Posterior cingulate gyrus (tissue), 11 donors: Measurements from ENCODE around the gene RNF38.
A peak's percentile ranks its signal among the peaks of the same experiment; 100 is the strongest.
"Not testable (repeated sequence)": the region's sequence is repeated elsewhere in the genome, so short reads cannot be mapped to it uniquely, and the experiment has no call there.

ENCODE experiments used
- DNase-seq, 10 donors: peaks; one replicate each; pipeline versions ENCODE4 v3.0.0 to v3.0.0-alpha.2; 2020 to 2021; ENCODE audit warnings: mixed read lengths in 3 of 10
- intact Hi-C: fragments of 100-400 bp; cut with DNase I; formaldehyde crosslinking; loops from one replicate; pipeline ENCODE4 v1.15.1; 2023

Gene RNF38

DNA sequence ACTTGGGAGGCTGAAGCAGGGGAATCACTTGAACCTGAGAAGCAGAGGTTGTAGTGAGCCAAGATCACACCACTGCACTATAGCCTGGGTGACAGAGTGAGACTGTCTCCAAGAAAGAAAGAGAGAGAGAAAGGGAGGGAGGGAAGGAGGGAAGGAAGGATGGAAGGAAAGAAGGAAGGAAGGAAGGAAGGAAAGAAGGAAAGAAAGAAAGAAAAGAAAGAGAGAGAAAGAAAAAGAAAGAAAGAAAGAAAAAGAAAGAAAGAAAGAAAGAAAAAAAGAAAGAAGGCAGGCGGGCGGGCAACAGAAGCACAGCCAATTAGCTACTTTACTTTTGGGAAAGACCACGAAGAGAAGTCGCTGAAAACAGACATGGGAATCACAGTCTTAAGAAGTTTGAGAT lies 9.0 kb upstream of the RNF38 start:
- intact Hi-C loops, DNase-seq: not testable (repeated sequence)

DNA sequence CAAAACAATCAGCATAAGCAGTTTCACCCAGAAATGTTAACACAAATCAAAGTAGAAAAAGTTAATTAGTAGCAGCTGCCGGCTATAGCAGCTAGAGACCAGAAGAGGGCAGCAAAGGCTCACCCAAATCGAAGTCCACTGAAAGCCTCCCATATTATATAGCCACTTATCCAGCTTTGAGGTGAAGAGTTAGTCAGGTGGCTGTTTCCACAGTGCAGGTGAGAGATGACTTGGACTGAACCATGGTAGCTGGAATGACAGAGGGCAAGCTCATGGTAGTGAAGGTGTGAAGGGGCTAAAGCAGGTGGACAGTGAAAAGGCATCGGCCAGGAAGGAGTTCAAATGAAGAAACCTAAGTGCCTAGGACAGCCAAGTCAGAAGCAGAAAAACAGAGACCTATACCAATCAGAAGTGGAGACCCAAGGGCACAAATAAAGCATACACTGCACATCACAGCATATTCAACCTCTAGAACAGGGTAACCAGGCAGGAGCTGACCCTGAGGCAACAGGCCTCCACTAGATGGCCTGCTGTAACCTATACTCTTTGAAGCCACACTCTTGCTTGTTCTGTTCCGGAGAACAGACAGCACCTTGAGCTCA lies 7.2 kb upstream of the RNF38 start:
- intact Hi-C loops: loop anchor here (1.0 kb wide), 2 partner anchors 43 to 148 kb away; no protein-coding TSS in a partner anchor
- peak in 7 of 10 donors; percentile 36 to 92 (median 55) for DNase-seq

DNA sequence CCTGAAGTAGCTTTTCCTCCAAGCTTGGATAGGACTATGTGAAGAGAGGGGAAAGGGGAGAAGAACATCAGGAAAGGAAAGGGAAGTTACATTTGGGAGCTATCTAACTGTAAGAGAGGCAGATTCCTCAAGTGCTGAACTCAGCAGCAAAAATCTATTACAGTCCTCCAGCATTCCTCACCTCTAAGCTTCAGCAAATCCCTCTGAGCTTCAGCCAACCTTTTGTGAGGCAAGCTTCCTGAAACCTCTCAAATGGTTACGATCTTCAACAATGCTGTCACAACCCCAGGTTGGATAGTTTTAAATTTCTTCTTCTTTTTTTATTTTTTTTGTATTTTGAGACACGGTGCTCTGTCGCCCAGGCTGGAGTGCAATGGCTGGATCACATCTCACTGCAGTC lies 2.5 kb upstream of the RNF38 start:
- intact Hi-C loops: no loop called here
- no peak for DNase-seq

DNA sequence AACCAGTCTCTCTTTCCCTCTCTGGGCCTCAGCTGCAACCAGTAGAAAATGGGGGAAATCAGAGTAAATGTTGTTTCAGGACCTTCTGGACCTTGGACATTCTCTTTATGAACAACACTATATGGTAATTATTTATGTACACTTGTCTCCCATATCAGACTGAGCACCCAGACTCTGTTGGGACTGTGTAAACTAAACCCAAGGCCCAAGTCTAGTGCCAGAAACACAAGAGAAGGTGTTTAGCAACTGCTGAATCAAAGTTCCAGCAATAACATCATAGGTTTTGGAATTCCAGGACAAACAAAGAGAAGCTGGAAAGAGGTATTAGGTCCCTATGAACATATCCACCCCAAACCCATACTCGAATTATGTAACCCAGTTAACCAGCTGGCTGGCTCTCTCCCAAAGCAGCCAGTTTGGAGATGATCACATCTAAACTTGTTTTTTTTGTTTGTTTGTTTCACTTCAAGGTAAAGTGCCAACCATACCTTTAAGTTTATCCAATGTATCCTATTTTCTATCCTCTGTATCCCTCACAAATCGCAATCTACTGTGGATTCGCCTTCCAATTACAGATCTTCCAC lies 1.9 kb upstream of the RNF38 start:
- intact Hi-C loops: no loop called here
- DNase-seq: no peak

DNA sequence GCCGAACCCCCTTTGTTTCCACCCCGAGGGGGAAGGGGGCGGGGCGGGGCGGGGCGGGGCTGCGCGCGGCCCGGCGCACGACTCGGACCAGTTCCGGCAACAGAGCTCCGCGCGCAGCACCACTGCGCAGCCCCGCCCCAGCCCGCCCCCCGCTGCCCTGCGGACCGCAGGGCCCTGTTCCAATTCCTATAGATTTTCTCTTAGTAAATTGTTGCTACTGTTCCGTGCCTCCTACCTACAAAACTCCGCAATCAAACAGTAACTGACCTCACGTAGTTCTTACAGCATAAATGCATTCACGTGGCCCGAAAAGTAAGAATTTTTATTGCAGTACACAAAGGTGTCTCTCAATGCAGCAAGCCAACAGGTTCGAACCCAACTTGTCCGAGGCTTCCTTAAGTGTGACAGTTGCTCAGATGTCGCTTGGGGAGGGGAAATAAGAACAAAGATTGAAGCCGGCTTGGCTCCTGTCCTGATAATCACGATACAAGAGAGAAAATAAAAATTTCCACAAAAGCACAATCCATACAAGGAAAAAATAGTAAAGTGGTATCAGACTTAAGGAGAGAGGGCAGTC lies 1.2 kb upstream of the RNF38 start:
- intact Hi-C loops: no loop called here
- peak in 2 of 10 donors; percentile 75 to 89 for DNase-seq

DNA sequence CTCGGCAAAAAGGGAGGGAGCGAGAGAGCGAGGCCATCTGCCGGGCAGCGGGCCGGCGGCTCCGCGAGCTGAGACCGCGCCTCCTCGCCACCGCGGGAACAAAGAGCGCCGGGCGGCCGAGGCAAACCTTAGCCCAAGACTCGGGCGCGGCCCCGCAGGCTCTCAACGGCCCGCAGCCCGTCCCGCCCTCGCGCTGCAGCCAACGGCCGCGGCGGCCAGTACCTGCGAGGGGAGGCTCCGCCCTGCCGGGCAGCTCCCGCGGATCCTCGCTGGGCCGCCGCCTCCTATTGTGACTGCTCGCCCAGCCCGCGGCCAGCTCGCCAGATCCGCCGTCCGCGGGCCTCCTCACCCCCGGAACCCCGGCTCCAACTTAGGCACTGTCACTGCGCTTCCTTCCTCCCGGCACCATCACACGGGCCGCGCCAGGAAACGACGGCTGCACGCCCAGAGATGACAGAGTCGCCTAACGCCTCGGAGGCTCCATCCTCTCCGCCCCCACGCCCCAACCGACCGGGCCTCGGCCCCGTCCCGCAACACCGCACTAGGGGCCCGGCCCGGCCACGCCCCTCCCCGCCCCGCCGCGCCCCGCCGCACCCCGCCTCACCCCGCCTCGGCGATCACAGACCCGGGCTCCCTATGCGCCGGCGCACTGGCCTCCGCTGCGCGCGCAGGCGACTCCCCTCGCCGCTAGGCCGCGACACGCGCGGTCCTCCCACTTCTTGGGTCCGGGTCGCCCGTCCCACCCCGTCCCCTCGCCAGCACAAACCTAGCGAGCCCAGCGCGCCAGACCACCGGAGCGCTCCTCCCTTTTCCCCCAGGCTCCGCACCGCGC lies 479 bp upstream of the RNF38 start:
- DNase-seq: peak; percentile 79 to 97 (median 84)
- intact Hi-C loops: loop anchor here (1.0 kb wide), 1 partner anchor 87 kb away; no protein-coding TSS in a partner anchor

DNA sequence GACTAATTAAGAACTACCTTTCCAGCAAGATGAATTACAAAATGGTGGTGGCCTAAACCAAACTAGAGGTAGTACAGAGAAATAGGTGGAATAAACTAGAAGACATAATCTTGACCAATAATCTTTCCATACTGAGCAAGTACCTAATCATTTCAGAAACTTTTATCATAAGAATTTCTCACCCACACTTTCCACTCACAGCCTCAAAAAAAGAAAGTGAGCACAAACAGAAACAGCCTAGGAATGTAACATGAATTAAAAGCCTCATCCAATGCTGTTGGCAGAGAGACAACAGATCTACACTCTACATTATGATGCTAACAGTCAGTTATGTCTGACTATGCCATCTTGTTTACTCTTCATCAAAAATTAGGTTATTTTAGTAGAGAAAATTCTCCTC lies 1.3 kb downstream of the RNF38 start:
- intact Hi-C loops: loop anchor here (5.0 kb wide), 1 partner anchor 141 kb away; the partner anchor contains the start of gene GNE

DNA sequence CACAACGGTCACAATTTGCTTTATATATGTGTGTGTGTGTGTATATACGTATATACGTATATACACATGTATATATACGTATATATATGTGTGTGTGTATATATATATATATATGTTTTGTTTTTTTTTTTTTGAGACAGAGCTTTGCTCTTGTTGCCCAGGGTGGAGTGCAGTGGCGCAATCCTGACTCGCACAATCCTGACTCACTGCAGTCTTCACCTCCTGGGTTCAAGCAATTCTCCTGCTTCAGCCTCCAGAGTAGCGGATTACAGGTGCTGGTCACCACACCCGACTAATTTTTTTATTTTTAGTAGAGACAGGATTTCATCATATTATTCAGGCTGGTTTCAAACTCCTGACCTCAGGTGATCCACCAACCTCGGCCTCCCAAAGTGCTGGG lies 3.1 kb downstream of the RNF38 start:
- intact Hi-C loops: loop anchor here (5.0 kb wide), 1 partner anchor 140 kb away; the partner anchor contains the start of gene GNE
- no peak for DNase-seq

More for the DNA sequence above, 1.3 kb downstream of the RNF38 start:
- DNase-seq: no peak

DNA sequence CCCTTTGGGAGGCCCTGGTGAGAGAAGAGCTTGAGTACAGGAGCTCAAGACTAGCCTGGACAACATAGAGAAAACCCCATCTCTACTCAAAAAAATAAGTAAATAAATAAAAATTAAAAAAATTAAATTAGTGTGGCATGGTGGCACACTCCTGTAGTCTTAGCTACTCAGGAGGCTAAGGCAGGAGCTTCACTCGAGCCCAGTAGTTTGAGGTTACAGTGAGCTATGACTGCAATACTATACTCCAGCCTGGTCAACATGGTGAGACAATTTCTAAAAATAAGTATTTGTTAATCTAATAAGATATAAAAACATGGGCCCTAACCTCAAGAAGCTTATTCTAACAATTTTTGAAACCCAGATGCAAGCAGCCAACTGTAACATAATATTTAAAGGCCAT lies 7.6 kb downstream of the RNF38 start:
- DNase-seq: no peak
- intact Hi-C loops: no loop called here

DNA sequence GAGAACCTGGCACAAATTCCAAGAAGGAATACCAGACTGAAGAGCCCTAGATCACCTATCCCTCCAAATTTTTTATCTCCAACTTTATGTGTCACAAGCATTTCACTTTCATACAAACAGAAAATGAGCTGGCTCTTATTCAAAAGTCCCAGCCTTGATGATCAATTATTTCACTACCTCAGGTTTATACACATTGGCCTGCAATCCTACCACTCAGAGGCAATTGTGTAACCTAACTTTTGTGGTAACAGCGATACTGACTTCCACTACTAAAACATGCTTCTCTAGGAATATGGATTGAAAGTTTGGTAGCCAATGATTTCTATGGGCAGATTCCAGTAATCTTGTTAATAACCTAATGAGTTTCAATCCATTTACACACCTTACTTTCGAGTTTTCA lies 10.5 kb downstream of the RNF38 start:
- intact Hi-C loops: no loop called here
- DNase-seq: no peak

DNA sequence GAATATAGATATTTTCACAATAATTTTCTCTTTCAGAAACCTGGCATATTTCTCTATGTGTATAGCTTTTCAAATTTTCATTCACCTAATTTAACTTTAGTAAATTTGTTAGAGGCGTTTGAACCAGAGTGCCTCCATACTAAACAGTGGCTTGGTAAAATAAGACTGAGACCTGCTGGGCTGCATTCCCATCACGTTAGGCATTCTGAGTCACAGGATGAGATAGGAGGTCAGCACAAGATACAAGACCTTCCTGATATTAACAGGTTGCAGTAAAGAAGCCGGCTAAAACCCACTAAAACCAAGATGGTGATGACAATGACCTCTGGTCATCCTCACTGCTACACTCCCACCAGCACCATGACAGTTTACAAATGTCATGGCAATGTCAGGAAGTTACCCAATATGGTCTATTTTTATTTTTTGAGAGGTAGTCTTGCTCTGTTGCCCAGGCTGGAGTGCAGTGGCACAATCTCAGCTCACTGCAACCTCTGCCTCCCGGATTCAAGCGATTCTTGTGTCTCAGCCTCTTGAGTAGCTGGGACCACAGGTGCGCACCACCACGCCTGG lies 13.6 kb downstream of the RNF38 start:
- DNase-seq, intact Hi-C loops: not testable (repeated sequence)

DNA sequence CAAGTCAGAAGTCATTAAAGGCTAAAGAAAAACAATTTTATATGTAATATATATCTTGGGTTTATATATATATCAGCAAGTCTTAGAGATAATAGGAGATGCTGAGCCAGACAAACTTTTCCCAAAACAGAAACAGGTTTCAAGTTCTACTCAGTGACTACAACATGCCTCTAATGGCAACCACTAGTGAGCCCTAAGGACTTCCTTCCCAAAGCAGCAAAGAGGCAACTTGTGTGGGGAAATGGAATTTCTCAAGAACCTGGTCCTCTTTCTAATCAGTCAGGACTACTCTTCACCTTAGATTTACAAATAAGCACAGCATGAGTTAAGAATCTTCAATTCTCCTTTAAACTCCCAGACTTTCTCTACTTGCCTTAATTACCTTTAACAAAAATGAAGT lies 17.6 kb downstream of the RNF38 start:
- DNase-seq: no peak
- intact Hi-C loops: no loop called here

DNA sequence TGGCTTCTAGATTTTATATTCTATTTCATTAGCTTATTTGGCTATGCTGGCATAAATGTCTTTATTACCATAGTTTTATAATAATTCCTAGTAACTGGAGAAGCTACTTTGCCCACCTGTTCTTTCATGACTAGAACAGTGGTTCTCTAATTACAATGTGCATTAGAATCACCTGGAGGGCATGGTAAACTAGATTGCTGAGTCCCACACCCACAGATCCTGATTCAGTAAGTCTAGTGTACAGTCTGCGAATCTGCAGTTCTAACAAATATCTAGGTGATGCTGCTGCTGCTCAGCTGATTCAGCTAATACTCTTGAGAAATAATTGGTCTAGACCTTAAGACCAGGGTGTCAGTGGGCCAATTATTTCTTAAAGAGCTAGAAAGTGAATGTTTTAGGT lies 35.5 kb downstream of the RNF38 start:
- DNase-seq: no peak
- intact Hi-C loops: no loop called here

DNA sequence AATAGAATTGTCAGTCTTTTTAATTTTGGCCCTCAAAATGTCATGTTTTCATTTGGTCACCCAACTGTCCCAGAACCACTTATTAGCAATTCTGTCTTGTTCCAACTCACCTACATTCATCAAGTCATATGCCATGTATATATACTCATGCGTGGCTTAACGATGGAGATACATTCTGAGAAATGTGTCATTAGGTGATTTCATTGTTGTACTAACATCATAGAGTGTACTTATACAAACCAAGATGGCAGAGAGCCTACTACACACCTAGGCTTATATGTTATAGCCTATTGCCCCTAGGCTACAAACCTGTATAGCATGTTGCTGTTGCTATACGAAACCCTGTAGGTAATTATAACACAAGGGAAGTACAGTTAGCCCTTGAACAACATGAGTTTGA lies 36.6 kb downstream of the RNF38 start:
- intact Hi-C loops: no loop called here
- no peak for DNase-seq

DNA sequence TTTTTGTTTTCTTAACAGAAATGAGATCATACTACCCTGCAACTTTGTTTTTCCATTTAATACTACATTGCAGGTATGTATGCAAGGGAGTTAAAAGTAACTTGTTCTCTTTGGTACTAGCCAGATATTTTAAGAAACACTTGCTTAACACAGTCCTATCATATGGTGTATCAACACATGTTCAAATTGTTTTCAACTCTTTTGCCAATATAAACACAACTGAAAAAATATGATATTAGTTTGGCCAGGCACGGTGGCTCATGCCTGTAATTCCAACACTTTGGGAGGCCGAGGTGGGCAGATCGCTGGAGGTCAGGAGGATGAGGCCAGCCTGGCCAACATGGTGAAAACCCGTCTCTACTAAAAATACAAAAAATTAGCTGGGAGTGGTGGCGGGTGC lies 41.6 kb downstream of the RNF38 start:
- intact Hi-C loops: no loop called here
- DNase-seq: no peak

DNA sequence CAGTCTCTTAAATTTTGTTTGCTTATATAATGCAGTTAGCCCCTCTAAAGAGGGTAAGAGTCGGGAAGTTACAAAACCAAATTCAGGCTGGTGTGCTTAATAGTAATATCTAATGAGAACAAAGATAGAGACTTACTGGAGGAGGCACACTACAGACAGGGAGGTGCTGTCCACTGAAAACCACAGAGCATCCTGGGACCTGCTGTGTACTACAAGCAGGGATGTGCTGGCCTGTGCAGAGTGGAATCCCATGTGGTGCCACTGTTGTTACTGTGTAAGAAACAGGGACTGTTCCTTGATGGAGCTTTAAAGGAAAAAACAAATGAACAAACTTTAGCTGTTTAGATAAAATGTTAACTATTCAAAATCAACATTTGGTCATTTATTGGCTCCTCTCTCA lies 42.4 kb downstream of the RNF38 start:
- no peak for DNase-seq
- intact Hi-C loops: no loop called here

DNA sequence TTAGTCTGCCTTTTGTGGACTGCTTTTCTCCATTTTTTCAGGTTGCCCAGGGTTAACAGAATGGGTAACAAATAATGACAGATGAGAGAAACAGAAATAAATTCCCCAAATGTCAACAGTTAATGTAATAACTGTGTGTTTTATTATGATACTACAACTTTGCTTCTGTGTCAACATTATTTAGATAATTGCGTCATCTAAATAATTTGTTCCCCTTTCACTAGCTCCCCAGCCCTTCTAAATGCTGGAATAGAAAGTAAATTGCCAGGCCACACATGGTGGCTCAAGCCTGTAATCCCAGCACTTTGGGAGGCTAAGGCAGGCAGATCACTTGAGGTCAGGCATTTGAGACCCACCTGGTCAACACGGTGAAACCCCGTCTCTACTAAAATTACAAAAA lies 53.5 kb downstream of the RNF38 start:
- no peak for DNase-seq
- intact Hi-C loops: no loop called here

DNA sequence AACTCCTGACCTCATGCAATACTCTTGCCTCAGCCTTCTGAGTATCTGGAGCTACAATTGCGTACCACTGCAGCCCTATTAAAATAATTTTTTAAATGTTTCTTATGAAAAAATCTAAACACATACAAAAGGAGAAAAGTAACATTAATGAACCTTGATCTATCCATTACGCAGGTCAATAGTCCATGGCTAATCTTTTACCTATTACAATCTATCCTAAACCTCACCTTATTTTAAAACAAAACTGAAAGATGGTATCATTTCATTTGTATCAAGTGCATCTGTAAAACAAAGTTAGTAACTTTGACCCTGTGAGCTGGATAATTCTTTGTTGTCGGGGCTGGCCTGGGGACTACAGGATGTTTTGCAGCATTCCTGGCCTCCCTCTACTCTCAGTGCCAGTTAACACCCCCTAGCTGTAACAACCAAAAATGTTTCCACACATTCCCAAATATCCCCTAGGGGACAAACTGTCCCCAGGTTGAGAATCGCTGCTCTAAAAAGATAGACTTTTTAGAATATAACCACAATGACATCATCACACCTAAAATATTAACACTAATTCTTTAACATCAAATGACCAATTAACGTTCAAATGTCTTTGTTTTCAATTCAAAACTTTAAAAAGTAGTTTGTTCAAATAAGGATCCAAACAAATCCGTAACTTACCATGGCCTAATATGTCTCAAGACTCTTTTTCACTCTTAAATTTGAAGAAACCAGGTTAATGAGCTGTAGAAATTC lies 54.8 kb downstream of the RNF38 start:
- intact Hi-C loops: no loop called here
- no peak for DNase-seq

DNA sequence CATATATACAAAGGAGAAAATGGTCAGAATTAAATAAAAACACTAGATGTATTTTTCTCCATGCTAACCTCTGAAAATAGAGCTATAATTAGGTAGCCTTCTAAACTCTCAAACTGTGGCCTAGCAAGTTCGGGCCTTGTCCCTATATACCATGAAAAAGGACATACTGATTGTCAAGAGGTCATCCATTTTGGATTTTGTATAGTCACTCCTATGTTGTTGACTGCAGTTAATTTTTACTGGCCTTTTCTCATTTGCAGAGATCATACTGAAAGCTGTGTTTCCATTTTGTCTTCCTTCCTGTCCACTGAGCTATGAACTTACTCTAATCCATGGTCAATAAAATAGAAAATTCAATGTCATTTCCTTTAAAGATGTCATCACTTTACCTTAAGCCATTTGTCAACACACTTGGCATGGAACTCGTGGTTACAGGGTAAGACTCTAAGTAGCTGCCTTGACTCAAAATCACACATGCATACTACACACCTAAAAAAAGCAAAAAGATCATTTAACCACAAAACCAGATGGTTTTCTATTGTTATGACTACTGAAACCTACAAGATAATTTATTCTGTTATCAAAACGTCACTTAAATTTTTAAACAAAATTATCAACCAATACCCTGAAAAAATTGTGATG lies 58.0 kb downstream of the RNF38 start:
- intact Hi-C loops: no loop called here
- no peak for DNase-seq

DNA sequence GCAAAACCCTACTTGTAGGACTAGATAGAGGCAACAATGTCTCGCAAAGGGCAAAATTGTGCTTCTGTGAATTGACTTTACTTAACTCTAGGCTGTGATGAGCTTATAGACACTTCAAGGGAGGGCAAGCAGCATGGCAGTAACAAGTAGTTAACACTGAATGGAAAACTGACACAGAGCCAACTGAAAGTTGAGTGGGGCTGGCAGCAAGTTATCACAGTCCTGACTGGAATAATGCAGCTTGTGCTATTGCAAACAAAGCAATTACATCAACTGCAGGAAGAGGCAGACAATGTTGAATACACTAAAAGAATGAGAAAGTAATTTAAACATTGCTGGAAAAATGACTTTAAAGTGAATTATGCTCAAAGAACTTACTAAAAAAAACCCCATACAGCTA lies 62.2 kb downstream of the RNF38 start:
- DNase-seq: no peak
- intact Hi-C loops: no loop called here
